ENCODE data around the gene TMEM121.
A peak's percentile ranks its signal among the peaks of the same experiment; 100 is the strongest.

TMEM121 gene

GRCh38 chr14:105529569-105530284, 3.3 kb downstream of the TMEM121 start:
- TF ChIP-seq CTCF (conservative IDR thresholded peaks at IDR 0.05) = no peak
- no peak overlapping the region for H3K27ac ChIP-seq

GRCh38 chr14:105530285-105531087, 4.1 kb downstream of the TMEM121 start:
- no peak for TF ChIP-seq CTCF (conservative IDR thresholded peaks at IDR 0.05)
- no peak overlapping the region for H3K27ac ChIP-seq

- H3K27ac ChIP-seq = no peak overlapping the region
- no peak for TF ChIP-seq CTCF (conservative IDR thresholded peaks at IDR 0.05)
Observed at GRCh38 chr14:105531088-105531893, 4.9 kb downstream of the TMEM121 start.

GRCh38 chr14:105531894-105532623, 5.7 kb downstream of the TMEM121 start:
- TF ChIP-seq CTCF (conservative IDR thresholded peaks at IDR 0.05) = no peak
- H3K27ac ChIP-seq = no peak overlapping the region

- no peak overlapping the region for H3K27ac ChIP-seq
Observed at GRCh38 chr14:105532735-105533141, 6.4 kb downstream of the TMEM121 start.

GRCh38 chr14:105533391-105533790, 7.0 kb downstream of the TMEM121 start:
- no peak overlapping the region for H3K27ac ChIP-seq
- no peak for TF ChIP-seq CTCF (conservative IDR thresholded peaks at IDR 0.05)

More at GRCh38 chr14:105532735-105533141, 6.4 kb downstream of the TMEM121 start:
- peak; percentile 10; the same call in 1 of the 2 replicates for TF ChIP-seq CTCF (conservative IDR thresholded peaks at IDR 0.05)

Measured in VCaP (cell line).